Fibroblast of lung (primary cell): Measurements from ENCODE around the gene COL27A1.

Experiments used
- EZH2 ChIP-seq: IDR thresholded peaks from 2 replicates; pipeline ENCODE4 v1.5.1; 2012; ENCODE audit warnings: low read length, control low read depth, mild to moderate bottlenecking; ENCODE audit errors: missing control alignments
- TF ChIP-seq, protein P1 (sequence below), 2 donors: IDR thresholded peaks in 1 of 2; conservative IDR thresholded peaks in 1 of 2; 1 replicate in 1 of 2; 2 replicates in 1 of 2; pipeline ENCODE4 v1.5.1; 2011 to 2012; ENCODE audit warnings: low read length in 2 of 2, control low read depth in 1 of 2, inconsistent platforms in 1 of 2, low read depth in 1 of 2, mild to moderate bottlenecking in 1 of 2

DNA sequence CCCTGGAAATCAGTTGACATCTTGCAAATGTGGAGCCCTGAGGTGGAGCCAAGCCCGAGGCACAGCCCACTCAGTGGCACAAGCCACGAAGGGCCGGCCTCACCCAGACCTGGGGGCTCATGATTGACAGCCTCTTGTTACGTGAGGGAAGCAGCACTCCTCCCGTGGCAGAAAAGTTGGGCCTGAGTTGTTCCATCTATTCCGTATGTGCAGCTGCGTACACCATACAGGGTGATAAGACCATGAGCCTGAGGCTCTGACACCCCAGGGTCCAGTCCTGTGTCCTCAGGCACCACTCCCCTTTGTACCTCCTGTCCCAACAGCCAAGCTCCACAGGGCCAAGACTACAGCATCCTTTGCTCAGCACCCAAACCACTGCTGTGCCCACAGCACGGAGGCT lies 172.4 kb downstream of the COL27A1 start:
- TF ChIP-seq, protein P1, sequence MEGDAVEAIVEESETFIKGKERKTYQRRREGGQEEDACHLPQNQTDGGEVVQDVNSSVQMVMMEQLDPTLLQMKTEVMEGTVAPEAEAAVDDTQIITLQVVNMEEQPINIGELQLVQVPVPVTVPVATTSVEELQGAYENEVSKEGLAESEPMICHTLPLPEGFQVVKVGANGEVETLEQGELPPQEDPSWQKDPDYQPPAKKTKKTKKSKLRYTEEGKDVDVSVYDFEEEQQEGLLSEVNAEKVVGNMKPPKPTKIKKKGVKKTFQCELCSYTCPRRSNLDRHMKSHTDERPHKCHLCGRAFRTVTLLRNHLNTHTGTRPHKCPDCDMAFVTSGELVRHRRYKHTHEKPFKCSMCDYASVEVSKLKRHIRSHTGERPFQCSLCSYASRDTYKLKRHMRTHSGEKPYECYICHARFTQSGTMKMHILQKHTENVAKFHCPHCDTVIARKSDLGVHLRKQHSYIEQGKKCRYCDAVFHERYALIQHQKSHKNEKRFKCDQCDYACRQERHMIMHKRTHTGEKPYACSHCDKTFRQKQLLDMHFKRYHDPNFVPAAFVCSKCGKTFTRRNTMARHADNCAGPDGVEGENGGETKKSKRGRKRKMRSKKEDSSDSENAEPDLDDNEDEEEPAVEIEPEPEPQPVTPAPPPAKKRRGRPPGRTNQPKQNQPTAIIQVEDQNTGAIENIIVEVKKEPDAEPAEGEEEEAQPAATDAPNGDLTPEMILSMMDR (conservative IDR thresholded peaks at IDR 0.05 in 1 of 2, IDR thresholded peaks at IDR 0.05 in 1 of 2; ENCODE audit: low read depth in 1 of 2, low read length in 2 of 2) = no peak
- no peak for TF ChIP-seq EZH2
